HepG2 (cell line): ENCODE data around the gene TRIM28. TPM values are rescaled to one million over a fixed set of nuclear protein-coding genes. Genes with fewer than 3 reads are reported as not detected.

Experiments
- AHDC1 ChIP-seq: sonication (generic); formaldehyde crosslinking; IDR thresholded peaks from 2 replicates; pipeline ENCODE4 v1.5.1; 2020; ENCODE audit warnings: mild to moderate bottlenecking, missing genetic modification reagents, borderline replicate concordance
- ATF4 ChIP-seq, 2 experiments: fragments of 450-650 bp in 1 of 2; sonication (generic) in 1 of 2; formaldehyde crosslinking; IDR thresholded peaks; 2 replicates each; pipeline versions ENCODE4 v1.5.0 to v1.8.0; 2020 to 2022; ENCODE audit warnings: mild to moderate bottlenecking in 1 of 2, missing genetic modification reagents in 1 of 2
- BORCS8-MEF2B ChIP-seq: sonication (generic); formaldehyde crosslinking; IDR thresholded peaks from 2 replicates; pipeline ENCODE4 v1.8.0; 2022; ENCODE audit warnings: mild to moderate bottlenecking, missing genetic modification reagents
- CERS6 ChIP-seq: sonication (generic); formaldehyde crosslinking; IDR thresholded peaks from 2 replicates; pipeline ENCODE4 v1.5.0; 2020; ENCODE audit warnings: missing genetic modification reagents
- CREBL2 ChIP-seq: sonication (generic); formaldehyde crosslinking; IDR thresholded peaks from 2 replicates; pipeline ENCODE4 v1.8.1; 2023; ENCODE audit warnings: missing genetic modification reagents, mild to moderate bottlenecking, borderline replicate concordance
- IRF9 ChIP-seq: sonication (generic); formaldehyde crosslinking; IDR thresholded peaks from 2 replicates; pipeline ENCODE4 v1.8.0; 2022; ENCODE audit warnings: missing genetic modification reagents, mild to moderate bottlenecking, borderline replicate concordance
- JUN ChIP-seq: sonication (generic); formaldehyde crosslinking; IDR thresholded peaks from 2 replicates; pipeline ENCODE4 v1.4.0; 2020; ENCODE audit warnings: mild to moderate bottlenecking, missing genetic modification reagents
- MEIS1 ChIP-seq: sonication (generic); formaldehyde crosslinking; IDR thresholded peaks from 2 replicates; pipeline ENCODE4 v1.9.0; 2021; ENCODE audit warnings: mild to moderate bottlenecking, missing genetic modification reagents, moderate library complexity, borderline replicate concordance
- RELA ChIP-seq: sonication (generic); formaldehyde crosslinking; IDR thresholded peaks from 2 replicates; pipeline ENCODE4 v1.4.0; 2020; ENCODE audit warnings: missing genetic modification reagents
- SETDB1 ChIP-seq: sonication (generic); formaldehyde crosslinking; IDR thresholded peaks from 2 replicates; pipeline ENCODE4 v1.5.1; 2020; ENCODE audit warnings: missing genetic modification reagents, mild to moderate bottlenecking, borderline replicate concordance
- TBL1XR1 ChIP-seq: fragments of 150-350 bp; IDR thresholded peaks from 2 replicates; pipeline ENCODE4 v1.6.1; 2014; ENCODE audit warnings: borderline replicate concordance, low read length; ENCODE audit not compliant: partially characterized antibody
- THAP7 ChIP-seq: sonication (generic); formaldehyde crosslinking; IDR thresholded peaks from 2 replicates; pipeline ENCODE4 v1.8.1; 2023; ENCODE audit warnings: mild to moderate bottlenecking, missing genetic modification reagents
- ZKSCAN8 ChIP-seq: IDR thresholded peaks from 2 replicates; pipeline ENCODE4 v1.6.1; 2016; ENCODE audit warnings: borderline replicate concordance, missing genetic modification reagents, missing compliant biosample characterization
- ZNF614 ChIP-seq: IDR thresholded peaks from 2 replicates; pipeline ENCODE4 v1.6.1; 2018; ENCODE audit warnings: missing biosample characterization, missing genetic modification reagents, inconsistent platforms, borderline replicate concordance
- ZNF660 ChIP-seq: sonication (generic); formaldehyde crosslinking; IDR thresholded peaks from 2 replicates; pipeline ENCODE4 v1.5.1; 2020; ENCODE audit warnings: mild to moderate bottlenecking, low read depth, missing genetic modification reagents, borderline replicate concordance
- ZNF780A ChIP-seq: sonication (generic); formaldehyde crosslinking; IDR thresholded peaks from 2 replicates; pipeline ENCODE4 v1.8.0; 2022; ENCODE audit warnings: mild to moderate bottlenecking, missing genetic modification reagents, moderate library complexity
- ZNF784 ChIP-seq: sonication (generic); formaldehyde crosslinking; IDR thresholded peaks from 2 replicates; pipeline ENCODE4 v1.5.1; 2020; ENCODE audit warnings: missing genetic modification reagents, mild to moderate bottlenecking, borderline replicate concordance
- polyA plus RNA-seq, 8 experiments: library from polyadenylated mRNA; depleted of rRNA in 3 of 8; stranded (reverse) in 7 of 8; unstranded in 1 of 8; fragments of >200 nt; fragmentation: Illumina TruSeq in 4 of 8; extraction: Trizol in 4 of 8; gene quantifications; 2 replicates each; pipeline versions ENCODE4 v1.2.1 to v1.2.3, GENCODE V29; 2011 to 2016; ENCODE audit warnings: low read depth in 4 of 8, missing spikeins in 1 of 8, mixed read lengths in 1 of 8; ENCODE audit not compliant: insufficient read depth in 1 of 8
- total RNA-seq, 5 experiments: library from RNA; depleted of rRNA; stranded (reverse); fragments of >200 nt; fragmentation: Illumina TruSeq; extraction: Trizol; gene quantifications; 2 replicates each; pipeline ENCODE4 v1.2.3, GENCODE V29; 2016; ENCODE audit warnings: low read depth in 1 of 5

The TRIM28 gene
- total and polyA plus RNA-seq, 2 of the 13 experiments (the other 11 are each of a cell fraction or from before 2014, with no cell fraction given) = 361 to 439 TPM

- TF ChIP-seq AHDC1 (CRISPR knock-in tag) (no peak), JUN (CRISPR knock-in tag) (no peak), TBL1XR1 (no peak), CREBL2 (CRISPR knock-in tag) (no peak), ZNF660 (CRISPR knock-in tag) (no peak), ZNF784 (CRISPR knock-in tag) (no peak), MEIS1 (peak; percentile 67; the same call in 1 of the 2 replicates), ATF4 (CRISPR knock-in tag; IDR thresholded peaks at IDR 0.05) (no peak), CERS6 (no peak), ZKSCAN8 (CRISPR knock-in tag) (peak; percentile 17; the same call in 1 of the 2 replicates), IRF9 (peak; percentile 86), RELA (CRISPR knock-in tag) (no peak), ZNF614 (peak; percentile 61; the same call in 1 of the 2 replicates), THAP7 (CRISPR knock-in tag) (peak; percentile 78; the same call in 1 of the 2 replicates), ZNF780A (no peak), BORCS8-MEF2B (CRISPR knock-in tag) (peak; percentile 88), SETDB1 (CRISPR knock-in tag) (no peak)
These were observed at the start of gene TRIM28 (continued) for GRCh38 chr19:58543826-58544590.
